Activated CD4-positive, alpha-beta T cell treated with anti-CD3 and anti-CD28 coated beads, Interleukin-2, amount 50 U/mL, for 16 hours (primary cell): Measurements from ENCODE around the gene NUP37.
"Not testable (repeated sequence)": the region's sequence is repeated elsewhere in the genome, so short reads cannot be mapped to it uniquely, and the experiment has no call there.

Experiments used
- DNase-seq: peaks from one replicate; pipeline ENCODE4 v3.0.0-alpha.2; 2020

NUP37 gene

GRCh38 chr12:102119674-102120563 lies at the start of gene NUP37, which contains the start of gene PARPBP:
NUP37 (minus strand) TSS chr12:102120114; CDS start chr12:102118518, 1,596 bp downstream.
PARPBP (plus strand) TSS chr12:102120183; CDS start chr12:102123889, 3,706 bp downstream.
- peak; percentile 95 for DNase-seq

DNA sequence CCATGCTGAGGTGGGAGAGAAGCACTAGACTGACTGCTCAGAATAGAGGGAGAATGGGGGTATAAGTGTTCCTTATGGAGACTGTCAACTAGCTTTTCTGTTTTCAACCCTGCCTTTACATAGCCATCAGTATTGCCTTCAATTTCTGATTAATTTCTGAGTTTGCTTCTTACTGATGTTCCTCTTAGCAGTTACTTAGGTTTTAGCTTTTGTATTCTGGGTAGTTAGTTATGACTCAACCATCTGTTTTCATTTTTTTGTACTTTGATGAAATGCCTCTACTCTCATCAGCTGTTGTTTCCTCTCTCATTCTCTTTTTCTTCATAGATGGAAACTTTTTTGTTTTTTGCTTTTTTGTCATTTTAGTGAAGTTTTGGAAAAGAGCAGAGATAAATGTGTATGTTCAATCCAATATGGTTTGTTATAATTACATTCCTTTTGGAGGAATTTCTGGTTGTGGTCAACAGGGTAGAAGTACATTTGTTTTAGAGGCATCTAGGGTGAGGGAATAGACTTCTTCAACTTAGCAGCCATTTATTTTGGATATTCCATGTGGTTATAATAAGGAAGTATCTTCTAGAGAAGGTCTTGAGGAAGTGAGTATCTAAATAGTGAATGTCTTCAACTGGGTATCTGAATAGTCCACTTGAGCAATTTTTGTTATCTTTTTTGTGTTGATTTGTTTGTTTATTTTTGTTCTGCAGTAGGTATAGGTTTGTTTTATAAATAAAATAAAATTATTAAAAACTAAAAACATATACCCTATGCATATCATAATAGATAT lies 48.1 kb upstream of the NUP37 start:
- peak; percentile 61 for DNase-seq

GRCh38 chr12:102163383-102163782 lies 43.5 kb upstream of the NUP37 start:
- no peak for DNase-seq

DNA sequence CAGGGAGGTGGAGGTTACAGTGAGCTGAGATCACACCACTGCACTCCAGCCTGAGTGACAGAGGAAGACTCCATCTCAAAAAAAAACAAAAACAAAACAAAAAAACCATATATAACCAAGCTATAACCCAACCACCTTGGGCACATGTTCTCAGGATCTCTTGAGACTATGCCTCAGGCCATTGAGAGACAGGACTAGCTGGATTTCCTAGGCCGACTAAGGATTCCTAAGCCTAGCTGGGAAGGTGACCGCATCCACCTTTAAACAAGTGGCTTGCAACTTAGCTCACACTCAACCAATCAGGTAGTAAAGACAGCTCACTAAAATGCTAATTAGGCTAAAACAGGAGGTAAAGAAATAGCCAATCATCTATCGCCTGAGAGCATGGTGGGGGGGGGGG lies 35.3 kb upstream of the NUP37 start:
- not testable (repeated sequence) for DNase-seq

GRCh38 chr12:102147062-102147587 lies 27.2 kb upstream of the NUP37 start:
- not testable (repeated sequence) for DNase-seq

GRCh38 chr12:102144221-102144620 lies 24.3 kb upstream of the NUP37 start:
- no peak for DNase-seq

DNA sequence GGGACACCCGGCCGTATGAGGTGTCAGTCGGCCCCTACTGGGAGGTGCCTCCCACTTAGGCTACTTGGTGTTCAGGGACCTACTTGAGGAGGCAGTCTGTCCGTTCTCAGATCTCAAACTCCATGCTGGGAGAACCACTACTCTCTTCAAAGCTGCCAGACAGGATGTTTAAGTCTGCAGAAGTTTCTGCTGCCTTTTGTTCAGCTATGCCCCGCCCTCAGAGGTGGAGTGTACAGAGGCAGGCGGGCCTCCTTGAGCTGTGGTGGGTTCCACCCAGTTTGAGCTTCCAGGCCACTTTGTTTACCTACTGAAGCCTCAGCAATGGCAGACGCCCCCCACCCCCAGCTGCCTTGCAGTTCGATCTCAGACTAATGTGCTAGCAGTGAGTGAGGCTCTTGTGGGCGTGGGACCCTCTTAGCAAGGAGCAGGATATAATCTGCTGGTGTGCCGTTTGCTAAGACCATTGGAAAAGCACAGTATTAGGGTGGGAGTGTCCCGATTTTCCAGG lies 23.0 kb upstream of the NUP37 start:
- not testable (repeated sequence) for DNase-seq

DNA sequence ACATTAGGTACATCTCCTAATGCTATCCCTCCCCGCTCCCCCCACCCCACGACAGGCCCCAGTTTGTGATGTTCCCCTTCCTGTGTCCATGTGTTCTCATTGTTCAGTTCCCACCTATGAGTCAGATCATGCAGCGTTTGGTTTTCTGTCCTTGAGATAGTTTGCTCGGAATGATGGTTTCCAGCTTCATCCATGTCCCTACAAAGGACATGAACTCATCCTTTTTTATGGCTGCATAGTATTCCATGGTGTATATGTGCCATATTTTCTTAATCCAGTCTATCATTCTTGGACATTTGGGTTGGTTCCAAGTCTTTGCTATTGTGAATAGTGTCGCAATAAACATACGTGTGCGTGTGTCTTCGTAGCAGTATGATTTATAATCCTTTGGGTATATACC lies 17.7 kb upstream of the NUP37 start:
- not testable (repeated sequence) for DNase-seq

DNA sequence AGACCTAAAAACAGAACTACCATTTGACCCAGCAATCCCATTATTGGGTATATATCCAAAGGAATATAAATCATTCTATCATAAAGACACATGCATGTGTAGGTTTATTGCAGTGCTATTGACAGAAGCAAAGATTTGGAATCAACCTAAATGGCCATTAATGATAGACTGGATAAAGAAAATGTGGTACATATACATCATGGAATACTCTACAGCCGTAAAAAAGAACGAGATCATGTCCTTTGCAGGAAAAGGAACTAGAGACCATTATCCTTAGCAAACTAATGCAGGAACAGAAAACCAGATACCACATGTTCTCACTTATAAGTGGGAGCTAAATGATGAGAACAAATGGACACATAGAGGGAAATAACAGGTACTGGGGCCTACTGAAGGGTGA lies 11.5 kb upstream of the NUP37 start:
- not testable (repeated sequence) for DNase-seq

GRCh38 chr12:102130720-102131119 lies 10.8 kb upstream of the NUP37 start:
- not testable (repeated sequence) for DNase-seq

DNA sequence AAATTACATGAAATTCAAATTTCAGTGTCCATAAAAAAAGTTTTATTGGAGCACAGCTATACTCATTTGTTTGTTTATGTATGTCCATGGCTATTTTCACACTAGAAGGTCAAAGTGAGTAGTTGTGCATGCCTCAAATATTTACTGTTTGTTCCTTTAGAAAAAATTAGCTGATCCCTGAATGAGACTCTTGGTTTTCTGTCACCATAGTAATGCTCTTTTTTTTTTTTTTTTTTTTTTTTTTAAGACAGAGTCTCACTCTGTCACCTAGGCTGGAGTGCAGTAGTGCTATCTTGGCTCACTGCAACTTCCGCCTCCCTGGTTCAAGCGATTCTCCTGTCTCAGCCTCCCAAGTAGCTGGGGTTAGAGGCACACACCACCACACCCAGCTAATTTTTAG lies 1.4 kb upstream of the NUP37 start:
- DNase-seq = not testable (repeated sequence)

DNA sequence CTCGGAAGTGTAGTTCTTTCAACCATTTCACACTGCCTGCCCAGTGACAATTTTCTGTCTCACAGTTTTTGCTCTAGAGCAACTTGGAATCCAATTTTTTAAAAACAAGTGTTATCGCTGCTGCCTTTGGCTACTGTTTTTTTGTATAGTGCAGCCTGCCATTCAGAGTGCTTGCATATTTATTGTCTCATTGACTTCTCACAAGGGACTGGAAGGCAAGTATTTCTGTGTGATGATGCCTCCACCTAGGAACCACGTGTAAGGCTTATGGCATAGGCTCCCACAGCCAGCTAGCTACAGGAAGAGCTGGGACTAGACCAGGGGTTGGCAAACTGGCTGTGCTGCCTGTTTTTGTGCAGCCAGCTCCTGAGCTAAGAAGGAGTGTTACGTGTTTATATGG lies 972 bp upstream of the NUP37 start:
- peak; percentile 32 for DNase-seq

DNA sequence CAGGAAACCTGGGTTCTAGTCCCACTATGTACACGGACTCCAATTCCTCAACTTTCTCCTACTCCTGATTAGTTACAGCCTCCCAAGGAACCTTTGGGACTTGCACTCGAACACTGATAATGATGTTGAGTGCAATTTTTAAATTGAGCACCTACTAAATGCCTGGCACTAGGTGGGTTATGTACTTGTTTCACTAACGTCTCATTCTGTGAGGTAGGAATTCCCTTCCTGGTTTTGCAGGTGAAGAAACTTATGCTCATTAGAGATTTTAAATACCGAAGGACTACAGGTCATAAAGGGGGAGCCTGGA lies 605 bp upstream of the NUP37 start:
- no peak for DNase-seq

- DNase-seq = no peak
These were observed 1.0 kb downstream of the NUP37 start for GRCh38 chr12:102118874-102119273.

DNA sequence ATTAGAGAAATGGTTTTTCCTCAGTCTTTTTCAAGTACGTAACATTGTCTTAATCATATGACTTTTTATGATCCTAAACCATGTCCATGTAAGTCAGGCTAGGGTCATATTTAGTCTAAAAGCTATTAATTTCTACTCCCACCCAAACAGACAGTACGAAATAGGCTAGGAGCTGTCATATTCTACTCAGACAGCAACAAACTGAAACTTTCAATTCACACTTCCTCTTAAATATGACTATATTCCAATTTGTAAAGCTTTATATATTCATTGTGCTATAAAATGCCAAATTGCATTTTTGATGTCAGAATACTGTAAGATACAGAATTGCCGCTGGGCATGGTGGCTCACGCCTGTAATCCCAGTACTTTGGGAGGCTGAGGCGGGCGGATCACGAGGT lies 3.5 kb downstream of the NUP37 start:
- no peak for DNase-seq

DNA sequence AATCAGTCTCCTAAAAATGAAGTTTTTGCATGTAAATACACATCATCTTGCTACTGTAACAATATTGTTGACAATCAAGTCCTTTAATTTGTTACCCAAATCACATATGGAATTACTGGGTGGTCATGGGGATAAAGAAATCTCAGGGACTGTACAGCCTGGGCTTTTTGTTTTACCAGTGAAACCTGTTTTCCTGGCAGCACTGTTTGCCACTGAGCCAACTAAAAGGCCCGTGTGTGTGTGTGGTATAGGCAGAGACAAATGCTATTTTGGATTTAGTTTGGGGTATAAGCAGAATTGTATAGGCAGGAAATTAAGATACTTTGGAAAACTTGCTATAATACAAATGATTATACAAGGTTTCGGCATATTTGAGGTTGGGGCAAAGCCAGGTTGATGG lies 5.7 kb downstream of the NUP37 start:
- DNase-seq = no peak

GRCh38 chr12:102110782-102111181 lies 9.1 kb downstream of the NUP37 start:
- DNase-seq = no peak

DNA sequence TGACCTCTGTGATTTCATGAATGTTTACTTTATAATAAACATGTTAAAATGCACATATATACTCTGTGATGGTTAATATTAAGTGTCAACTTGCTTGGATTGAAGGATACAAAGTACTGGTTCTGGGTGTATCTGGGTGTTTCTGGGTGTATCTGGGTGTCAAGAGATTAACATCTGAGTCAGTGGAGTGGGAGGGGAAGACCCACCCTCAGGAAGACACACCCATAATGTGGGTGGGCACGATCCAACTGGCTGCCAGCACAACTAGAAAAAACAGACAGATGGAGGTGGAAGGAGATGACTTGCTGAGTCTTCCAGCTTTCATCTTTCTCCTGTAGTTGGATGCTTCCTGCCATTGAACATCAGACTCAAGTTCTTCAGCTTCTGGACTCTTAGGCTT lies 11.9 kb downstream of the NUP37 start:
- no peak for DNase-seq

- DNase-seq = no peak
These were observed 13.0 kb downstream of the NUP37 start for GRCh38 chr12:102106905-102107304.

- no peak for DNase-seq
These were observed 23.1 kb downstream of the NUP37 start for GRCh38 chr12:102096855-102097254.

DNA sequence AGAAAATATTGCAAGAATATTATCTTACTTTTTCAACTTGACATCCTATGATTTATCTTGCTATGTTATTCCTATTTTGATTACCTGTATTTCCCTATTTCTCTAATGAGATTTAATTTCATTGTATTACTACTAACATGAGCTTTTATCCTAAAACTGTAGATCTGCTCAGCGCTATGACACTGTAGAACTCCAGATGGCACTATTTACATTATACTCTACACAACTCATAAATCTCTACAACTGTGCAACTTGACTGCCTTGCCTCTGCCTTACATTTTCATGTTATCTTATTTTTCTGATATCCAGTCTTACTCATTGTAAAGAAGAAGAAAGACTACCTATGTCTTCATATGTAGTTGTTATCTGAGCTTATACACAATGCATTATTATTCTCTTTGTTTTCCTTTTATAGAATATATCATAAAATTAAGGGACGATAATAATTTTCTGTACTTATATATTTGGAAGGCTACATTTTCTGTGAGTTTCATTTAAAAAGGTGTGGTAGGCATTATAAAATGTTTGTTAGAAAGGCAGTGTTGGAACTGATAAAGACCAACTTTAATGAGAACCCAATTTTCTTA lies 24.1 kb downstream of the NUP37 start:
- DNase-seq = peak; percentile 19

DNA sequence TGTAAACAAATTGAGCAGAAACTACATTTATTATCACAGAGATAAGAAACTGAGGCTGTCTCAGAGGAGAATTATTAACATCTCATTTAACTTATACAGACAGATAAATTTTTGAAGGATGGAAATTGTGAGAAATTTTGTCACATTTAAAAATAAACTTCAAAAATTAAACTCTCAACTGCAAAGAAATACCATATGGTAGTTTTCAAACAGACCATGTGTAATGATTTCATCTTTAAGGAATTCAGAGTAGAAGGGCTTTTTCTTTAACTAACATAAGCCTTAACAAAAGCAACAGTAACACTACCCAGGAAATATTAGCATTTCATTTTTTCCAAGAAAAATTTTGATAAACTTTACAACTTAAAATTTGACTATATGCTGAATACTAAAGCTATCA lies 26.6 kb downstream of the NUP37 start:
- DNase-seq = no peak

GRCh38 chr12:102089228-102089835 lies 30.6 kb downstream of the NUP37 start:
- not testable (repeated sequence) for DNase-seq
